ENCODE measurements around the gene GRID1.
"Not testable (repeated sequence)": the region's sequence is repeated elsewhere in the genome, so short reads cannot be mapped to it uniquely, and the experiment has no call there.

The GRID1 gene

DNA sequence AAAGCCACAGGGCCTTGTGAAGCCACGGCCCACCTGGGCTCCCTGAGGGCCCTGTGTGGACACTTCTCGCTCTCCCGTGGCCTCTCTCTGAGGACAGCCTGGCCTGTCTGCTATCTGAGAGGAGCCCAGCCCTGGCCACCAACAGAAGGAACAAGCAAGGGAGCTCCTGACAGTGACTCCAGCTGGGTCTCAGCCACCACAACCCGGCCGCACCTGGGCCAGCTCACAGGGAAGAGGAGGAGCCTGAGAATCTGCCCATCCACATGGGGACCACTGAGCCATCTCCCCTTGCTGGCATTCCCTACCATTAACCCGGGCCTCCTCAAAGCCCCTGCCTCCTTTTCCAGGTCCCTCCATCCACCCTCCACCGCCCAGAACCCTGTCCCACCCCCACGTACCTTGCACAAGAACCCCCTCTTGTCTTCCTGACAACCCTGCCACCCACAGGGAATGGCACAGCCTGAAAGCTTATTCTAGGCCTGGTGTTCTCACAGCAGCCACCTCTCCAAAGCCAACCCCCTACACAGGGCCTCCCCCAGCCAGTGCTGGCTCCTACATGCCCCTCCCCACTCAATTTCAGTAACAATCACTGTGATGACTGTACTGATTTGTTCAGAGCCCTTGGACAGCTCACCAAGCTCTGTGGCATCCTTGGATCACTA, 120.2 kb downstream of the GRID1 start:
- DNase-seq = no peak

DNA sequence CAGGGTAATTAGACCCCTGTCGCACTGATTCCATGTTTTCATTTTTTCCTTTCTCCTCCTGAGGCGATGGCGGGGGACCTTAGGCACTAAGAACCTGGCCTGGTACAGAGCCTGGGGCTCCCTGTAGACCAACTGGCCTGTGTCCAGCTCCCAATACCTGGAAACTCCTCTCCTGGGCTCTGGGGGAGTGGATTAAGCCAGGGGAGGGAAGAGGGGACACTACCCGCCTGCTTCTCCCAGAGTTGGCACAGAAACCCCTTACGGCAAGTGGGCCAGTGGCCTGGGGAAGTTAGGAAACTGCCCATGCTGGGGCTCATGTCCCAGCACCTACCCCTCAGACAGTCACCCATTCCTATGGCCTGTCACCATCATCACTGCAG, 121.6 kb downstream of the GRID1 start:
- DNase-seq = no peak

DNA sequence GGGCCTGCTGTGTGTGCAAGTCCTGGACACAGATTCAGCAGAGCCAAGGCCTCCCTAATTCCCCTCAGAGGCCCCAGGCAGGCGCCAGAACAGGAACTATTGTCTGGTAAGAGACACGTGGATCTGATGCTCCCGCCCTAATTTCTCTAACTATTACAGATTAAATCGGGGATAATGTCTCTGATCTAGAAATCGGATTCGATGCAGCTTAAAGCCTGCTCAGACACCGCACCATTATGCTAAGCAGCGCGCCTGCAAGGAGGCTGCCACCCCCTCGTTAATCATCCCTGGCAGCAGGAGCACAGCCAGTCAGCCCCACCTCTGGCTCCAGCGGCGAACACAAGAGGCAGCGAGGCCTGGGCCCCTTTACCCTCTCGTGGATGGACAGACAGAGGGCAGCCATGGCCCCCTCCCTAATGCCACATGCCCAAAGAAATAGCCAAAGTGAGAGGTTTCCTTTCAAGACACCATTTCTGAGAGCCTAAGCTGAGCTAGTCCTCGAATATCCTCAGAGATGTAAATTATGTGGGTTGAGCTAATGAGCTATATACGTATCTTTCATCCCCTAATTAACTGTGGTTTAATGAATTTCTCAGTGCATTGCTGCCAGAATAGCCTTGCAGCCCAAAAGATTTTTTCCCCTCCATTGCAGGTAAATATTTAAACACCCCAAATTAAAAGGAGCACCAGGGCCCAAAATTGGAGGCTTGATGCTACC, 122.1 kb downstream of the GRID1 start:
- DNase-seq = no peak

GRCh38 chr10:86243651-86244155, 122.9 kb downstream of the GRID1 start:
- DNase-seq = no peak

GRCh38 chr10:86242761-86243160, 123.8 kb downstream of the GRID1 start:
- DNase-seq = no peak

DNA sequence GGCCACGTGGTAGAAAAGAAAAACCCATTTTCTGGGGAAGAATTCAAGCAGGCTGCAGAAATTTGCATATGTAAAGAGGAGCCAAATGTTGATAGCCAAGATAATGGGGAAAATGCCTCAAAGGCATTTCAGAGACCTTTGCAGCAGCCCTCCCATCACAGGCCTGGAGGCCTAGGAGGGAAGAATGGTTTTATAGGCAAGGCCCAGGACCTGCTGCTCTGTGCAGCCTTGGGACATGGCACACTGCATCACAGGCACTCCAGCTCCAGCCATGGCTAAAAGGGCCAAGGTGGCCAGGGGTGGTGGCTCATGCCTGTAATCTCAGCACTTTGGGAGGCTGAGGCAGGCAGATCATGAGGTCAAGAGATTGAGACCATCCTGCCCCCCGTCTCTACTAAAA, 128.5 kb downstream of the GRID1 start:
- DNase-seq = not testable (repeated sequence)

DNA sequence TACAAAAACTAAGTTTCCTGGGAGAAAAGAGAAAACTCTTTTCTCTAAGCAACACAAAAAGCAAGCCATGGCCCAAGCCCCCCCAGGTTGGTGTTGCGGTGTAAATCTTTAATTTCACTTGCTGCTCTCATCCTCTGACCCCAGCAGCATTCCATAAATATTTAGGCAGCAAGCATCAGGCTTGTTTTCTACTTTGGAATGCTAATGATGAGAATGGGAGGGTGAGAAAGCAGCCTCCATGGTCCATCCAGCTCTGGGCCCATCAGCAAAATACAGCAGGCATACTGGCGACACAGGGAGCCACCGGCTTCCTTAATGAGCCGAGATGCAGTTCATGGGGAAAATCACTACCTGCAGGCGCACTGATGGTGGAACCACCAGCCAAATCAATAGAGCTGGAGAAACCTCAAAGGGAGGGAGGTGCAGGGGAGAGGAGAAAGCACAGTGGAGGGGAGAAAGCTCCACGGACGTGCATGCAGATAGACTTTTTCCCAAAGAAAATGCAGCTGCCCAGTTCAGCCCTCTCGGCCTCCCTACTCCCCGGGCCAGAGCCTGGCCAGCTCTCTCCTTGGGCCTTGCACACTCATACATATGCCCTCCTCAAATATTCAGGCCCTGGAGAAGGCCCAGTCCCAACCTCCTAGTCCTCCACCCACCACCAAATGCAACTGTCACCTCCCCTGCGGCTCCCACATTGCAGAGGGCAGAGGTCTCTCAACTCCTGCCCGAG, 131.9 kb downstream of the GRID1 start:
- DNase-seq = no peak

DNA sequence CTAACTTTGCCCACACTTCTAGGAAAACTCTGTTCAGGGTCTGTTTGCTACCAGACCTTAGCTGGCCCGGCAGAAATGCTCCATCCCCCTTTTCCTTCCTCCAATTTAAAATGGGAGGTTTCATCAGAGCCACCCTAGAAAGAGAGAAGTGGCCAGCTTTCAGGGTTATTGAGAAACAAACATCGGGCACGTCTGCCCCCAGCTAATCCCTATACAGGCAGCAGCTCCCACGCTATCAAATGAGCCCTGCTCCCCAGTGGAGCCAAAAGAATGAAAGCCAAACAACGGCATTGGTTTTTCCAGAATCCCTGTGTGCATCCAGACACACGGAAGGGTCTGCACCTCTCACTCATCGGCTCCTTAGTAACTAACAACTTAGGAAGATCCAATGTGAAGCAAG, 132.5 kb downstream of the GRID1 start:
- peak; percentile 25 for DNase-seq

- no peak for DNase-seq
Observed at GRCh38 chr10:86233131-86233530, 133.5 kb downstream of the GRID1 start.

- no peak for DNase-seq
Observed at GRCh38 chr10:86232644-86233043, 134.0 kb downstream of the GRID1 start.

DNA sequence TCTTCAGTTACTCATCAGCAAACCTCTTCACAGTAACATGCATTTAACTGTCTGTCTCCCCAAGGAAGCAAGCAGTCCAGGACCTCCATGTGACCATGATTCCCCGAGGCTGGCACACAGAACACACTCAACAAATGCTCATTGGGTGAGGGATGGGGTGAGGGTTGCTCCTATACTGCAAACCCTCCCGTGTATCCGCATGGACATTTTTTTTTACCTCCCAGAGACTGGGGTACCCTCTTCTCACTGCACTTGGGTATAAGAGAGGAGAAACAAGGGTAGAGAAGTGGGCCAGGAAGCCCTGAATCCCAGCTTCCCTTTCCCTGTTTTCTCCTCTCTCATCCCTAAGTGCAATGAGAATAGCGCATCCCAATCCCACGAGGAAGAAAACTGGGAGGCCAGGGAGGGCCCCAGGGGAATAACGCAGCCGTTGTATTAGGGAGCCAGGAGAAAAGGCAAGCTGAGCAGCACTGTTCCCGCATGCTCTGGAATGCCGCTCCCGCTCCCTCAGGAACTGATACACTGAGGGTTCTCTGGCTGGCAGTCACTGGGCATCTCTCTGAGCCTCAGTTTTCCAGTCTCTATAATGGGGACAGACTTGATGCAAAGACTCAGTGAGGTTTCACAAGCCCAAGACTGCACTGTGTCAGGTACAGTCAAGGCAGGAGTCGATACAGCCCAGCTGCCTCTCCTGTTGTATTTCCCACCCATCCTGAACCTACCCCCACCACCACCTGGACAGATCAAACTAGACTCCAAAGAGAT, 134.6 kb downstream of the GRID1 start:
- DNase-seq = no peak

DNA sequence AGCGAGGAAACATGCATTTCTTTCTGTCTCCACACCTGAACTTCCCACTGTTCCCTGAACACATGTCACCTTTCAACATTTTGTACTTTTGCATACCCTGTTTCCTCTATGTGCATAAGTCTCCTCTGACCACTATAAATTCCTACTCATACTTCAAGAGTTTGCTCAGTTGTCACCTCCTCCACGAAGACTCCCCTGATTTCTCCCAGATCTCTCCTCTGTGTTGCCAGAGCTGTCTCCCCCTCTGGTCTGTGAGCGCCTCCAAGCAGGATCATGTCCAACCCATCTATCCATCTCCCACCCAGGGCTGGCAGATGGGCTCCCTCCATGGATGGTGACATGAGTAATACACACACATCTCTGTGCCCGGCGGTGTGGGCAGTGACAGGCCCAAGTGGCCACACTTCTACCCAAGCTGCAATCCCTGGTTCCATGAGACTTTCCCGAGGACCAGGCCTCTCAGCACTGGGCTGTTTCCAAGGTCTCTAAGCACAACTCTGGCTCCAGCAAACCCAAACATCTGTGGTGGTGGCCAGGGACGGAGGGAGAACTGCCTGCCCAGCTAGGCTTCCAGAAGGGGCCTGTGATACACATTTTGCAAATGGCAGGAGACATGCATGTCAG, 135.9 kb downstream of the GRID1 start:
- DNase-seq = no peak

DNA sequence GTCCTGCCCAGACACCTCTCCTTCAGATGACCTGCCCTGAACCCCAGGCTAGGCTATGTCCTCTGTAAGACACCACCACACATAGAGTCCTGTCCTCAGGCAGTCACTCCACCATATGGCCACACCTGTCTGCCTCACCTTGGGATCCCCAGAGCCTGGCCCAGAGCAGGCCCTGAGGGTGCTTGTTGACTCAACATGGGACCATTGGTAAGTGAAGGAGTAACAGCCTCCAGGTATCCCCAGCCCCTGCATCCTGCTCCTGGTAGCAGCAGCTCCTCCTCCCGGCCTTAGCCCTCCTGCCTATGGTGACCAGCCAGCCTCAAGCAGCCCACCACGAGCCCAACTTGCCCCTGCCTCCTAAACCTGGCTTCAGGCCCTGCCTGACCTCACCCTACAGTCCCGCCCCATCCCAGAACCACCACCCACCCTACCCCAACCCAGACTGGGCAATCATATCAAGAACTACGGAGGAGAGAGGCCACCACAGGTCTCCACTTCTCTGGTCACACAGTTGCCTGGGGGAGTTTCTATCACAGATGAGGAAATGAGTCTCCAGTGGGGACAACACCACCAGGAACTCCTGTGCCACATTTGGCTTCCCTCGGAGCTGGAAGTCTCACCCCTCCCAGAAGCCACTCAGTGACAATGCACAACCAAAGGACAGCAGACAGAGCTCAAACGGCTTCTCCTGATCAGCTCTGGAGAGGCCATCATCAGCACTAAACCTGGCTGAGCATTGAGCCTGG, 136.6 kb downstream of the GRID1 start:
- no peak for DNase-seq

- DNase-seq = no peak
Observed at GRCh38 chr10:86229376-86229775, 137.2 kb downstream of the GRID1 start.

- DNase-seq = no peak
Observed at GRCh38 chr10:86227501-86228258, 138.9 kb downstream of the GRID1 start.

GRCh38 chr10:86226781-86227201, 139.8 kb downstream of the GRID1 start:
- peak; percentile 67 for DNase-seq

DNA sequence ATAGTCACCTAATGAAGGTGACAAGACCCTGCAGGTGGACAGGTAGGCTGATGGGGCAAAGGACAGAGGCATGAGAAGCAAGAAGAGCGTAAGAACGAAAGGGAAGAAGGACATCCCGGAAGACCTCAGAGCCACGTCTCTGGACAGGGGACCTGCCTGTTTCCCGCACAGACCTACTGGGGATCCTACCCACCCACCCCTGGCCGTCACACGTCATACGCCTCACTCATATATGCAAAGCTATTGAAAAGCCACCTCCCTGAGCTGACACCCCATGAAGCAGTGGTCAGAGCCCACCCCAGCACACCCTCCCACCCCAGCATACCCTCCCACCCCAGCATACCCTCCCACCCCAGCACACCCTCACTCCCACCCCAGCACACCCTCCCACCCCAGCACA, 140.6 kb downstream of the GRID1 start:
- no peak for DNase-seq

GRCh38 chr10:86225103-86225782, 141.4 kb downstream of the GRID1 start:
- DNase-seq = peak; percentile 39

DNA sequence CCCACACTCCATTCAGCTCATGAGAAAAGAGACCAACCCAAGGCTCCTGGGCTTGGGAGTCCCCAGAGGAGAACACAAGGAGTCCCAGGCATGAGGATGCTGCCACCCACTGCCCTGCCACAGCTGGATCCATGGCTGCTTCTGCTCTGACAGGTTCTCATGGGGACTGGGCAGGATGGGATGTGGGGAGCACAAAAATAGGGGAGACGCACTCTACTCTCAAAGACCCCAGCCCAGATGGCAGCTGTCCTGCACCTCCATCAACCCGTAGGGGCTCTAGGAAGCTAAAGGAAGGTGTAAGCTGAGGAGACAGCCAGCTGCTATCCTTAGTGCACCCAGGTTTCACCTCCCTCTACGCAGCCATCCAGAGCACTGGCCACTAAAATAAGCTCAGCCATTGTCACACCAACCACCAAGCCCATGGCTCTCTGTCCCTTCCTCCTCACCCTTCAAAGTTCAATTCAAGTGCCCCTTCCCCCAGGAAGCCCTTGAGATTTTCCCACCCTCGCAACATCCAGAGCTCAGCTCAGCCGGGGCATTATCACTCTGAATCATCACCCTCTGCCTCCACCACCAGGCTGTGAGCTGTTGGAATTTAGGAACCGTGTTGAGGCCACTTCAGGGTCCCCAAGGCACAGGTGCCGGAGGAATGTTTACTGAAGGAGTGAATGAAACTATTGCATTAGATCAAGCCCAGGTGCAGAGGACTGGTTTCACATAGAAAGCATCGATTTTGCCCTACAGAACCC, 142.1 kb downstream of the GRID1 start:
- DNase-seq = no peak

- DNase-seq = no peak
Observed at GRCh38 chr10:86223256-86223655, 143.3 kb downstream of the GRID1 start.
